Measurements from ENCODE around the gene ITSN2.

Gene ITSN2

GRCh38 chr2:24189551-24189950 is 170.8 kb downstream of the ITSN2 start:
- no peak for DNase-seq (ENCODE audit: insufficient read length, low spot score)
- FAIRE-seq = no peak
- TF ChIP-seq CTCF (IDR thresholded peaks at IDR 0.05; ENCODE audit: insufficient read depth, missing control alignments) = no peak

GRCh38 chr2:24183366-24184069 is 176.8 kb downstream of the ITSN2 start:
- DNase-seq (ENCODE audit: insufficient read length, low spot score) = no peak
- no peak for FAIRE-seq
- TF ChIP-seq CTCF (IDR thresholded peaks at IDR 0.05; ENCODE audit: insufficient read depth, missing control alignments) = no peak

GRCh38 chr2:24182507-24182906 is 177.8 kb downstream of the ITSN2 start:
- no peak for TF ChIP-seq CTCF (IDR thresholded peaks at IDR 0.05; ENCODE audit: insufficient read depth, missing control alignments)
- DNase-seq (ENCODE audit: insufficient read length, low spot score) = no peak
- no peak for FAIRE-seq

- DNase-seq (ENCODE audit: insufficient read length, low spot score) = no peak
- no peak for TF ChIP-seq CTCF (IDR thresholded peaks at IDR 0.05; ENCODE audit: insufficient read depth, missing control alignments)
- FAIRE-seq = no peak
Measured at GRCh38 chr2:24181849-24182248, 178.5 kb downstream of the ITSN2 start.

- FAIRE-seq = no peak
- TF ChIP-seq CTCF (IDR thresholded peaks at IDR 0.05; ENCODE audit: insufficient read depth, missing control alignments) = no peak
- no peak for DNase-seq (ENCODE audit: insufficient read length, low spot score)
Measured at GRCh38 chr2:24179683-24180082, 180.7 kb downstream of the ITSN2 start.

- DNase-seq (ENCODE audit: insufficient read length, low spot score) (no peak), FAIRE-seq (no peak)
- no peak for TF ChIP-seq CTCF (IDR thresholded peaks at IDR 0.05; ENCODE audit: insufficient read depth, missing control alignments)
Measured at GRCh38 chr2:24176326-24176725, 184.0 kb downstream of the ITSN2 start.

GRCh38 chr2:24175631-24176187 is 184.6 kb downstream of the ITSN2 start:
- FAIRE-seq (no peak), DNase-seq (ENCODE audit: insufficient read length, low spot score) (no peak)
- TF ChIP-seq CTCF (IDR thresholded peaks at IDR 0.05; ENCODE audit: insufficient read depth, missing control alignments) = no peak

All from D721Med (cell line).